Urothelium cell line (cell line): ENCODE measurements around the gene PABPC1L2A.
A peak's percentile ranks its signal among the peaks of the same experiment; 100 is the strongest.
"Not testable (repeated sequence)": the region's sequence is repeated elsewhere in the genome, so short reads cannot be mapped to it uniquely, and the experiment has no call there.

ENCODE experiments used
- DNase-seq: peaks from one replicate; pipeline ENCODE4 v3.0.0; 2011; ENCODE audit warnings: low spot score, mixed read lengths
- FAIRE-seq: peaks from 2 replicates; lab custom pipeline; 2011; peaks lifted over from hg19 to GRCh38; lab: Jason Lieb, UNC

The PABPC1L2A gene

GRCh38 chrX:73079024-73079562 lies at the start of gene PABPC1L2A:
Gene PABPC1L2A (minus strand): TSS chrX:73079512. CDS start chrX:73079386, 126 bp downstream.
- FAIRE-seq, result not testable (repeated sequence)

DNA sequence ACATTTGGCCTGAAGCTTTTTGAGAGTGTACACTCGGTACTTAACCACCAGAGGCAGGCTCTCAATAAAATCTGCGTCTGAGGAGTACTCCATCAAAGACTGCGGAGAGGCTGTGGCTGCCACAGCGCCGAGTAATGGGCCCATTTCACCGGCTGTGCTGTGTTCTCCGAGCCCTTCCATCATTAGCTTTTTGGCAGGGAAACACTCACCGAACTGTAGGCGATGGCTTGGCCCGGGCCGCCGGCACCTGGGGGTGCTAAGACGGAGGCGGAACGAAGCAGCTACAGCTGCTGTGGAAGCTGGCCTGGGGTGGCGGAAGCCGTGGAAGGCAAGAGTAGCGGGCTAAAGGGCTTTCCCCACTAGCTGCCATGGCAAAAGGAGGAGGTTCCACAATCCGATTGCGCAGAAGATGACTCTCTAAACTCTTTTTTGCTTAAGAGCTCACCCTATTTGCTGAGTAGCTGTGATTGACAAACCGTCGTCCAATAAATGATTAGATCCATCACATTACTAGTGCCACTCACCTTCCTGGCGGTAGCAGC lies 48.5 kb upstream of the PABPC1L2A start:
- FAIRE-seq (no peak), DNase-seq (peak; percentile 73)

More at GRCh38 chrX:73079024-73079562, at the start of gene PABPC1L2A:
- not testable (repeated sequence) for DNase-seq

GRCh38 chrX:73126240-73126639 lies 46.9 kb upstream of the PABPC1L2A start:
- DNase-seq, result no peak
- no peak for FAIRE-seq

DNA sequence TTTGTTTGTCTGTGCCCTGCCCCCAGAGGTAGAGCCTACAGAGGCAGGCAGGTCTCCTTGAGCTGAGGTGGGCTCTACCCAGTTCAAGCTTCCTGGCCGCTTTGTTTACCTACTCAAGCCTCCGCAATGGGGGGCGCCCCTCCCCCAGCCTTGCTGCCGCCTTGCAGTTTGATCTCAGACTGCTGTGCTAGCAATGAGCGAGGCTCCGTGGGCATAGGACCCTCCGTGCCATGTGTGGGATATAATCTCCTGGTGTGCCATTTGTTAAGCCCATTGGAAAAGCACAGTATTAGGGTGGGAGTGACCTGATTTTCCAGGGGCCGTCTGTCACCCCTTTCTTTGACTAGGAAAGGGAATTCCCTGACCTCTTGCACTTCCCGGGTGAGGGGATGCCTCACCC lies 20.2 kb upstream of the PABPC1L2A start:
- not testable (repeated sequence) for FAIRE-seq, DNase-seq

GRCh38 chrX:73086766-73087165 lies 7.5 kb upstream of the PABPC1L2A start:
- FAIRE-seq, DNase-seq: not testable (repeated sequence)

GRCh38 chrX:73079884-73080283 lies 572 bp upstream of the PABPC1L2A start:
- FAIRE-seq, DNase-seq: not testable (repeated sequence)

DNA sequence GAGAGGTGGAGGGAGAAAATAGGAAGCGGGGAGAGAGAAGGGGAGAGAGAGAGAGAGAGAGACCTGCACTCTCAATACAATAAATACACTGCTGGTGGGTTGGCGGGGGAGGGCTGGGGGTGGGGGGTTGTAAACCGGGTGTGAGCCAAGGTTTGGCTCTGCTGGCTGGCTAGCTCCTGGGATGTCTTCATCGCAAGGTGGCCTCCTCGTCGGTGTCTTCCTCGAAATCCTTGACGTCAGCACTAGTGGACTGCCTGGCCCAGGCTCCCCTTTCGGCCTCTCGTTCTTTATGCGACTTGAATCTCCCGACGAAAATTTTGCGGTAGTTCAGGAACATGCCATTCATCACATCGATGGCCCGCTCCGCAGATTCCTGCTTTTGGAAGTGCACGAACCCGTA lies 715 bp downstream of the PABPC1L2A start:
- not testable (repeated sequence) for DNase-seq, FAIRE-seq

DNA sequence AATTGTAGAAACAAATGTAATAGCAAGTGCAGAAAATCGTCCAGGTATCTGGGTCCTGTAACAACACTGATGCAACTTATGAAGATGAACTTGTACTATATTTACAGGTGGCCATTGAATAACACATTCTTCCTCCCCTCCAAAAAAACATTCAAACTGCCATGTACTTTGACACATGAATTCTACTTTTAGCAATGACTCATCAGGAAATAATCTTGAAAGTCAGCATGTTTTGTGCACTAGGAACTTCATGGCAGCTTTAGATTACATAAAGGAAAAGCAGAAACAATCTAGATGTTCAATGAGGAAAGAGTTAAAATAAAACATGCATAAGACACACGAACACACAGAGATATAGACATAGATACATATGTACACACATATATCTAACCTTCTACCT lies 2.5 kb downstream of the PABPC1L2A start:
- DNase-seq, result peak; percentile 24
- no peak for FAIRE-seq

DNA sequence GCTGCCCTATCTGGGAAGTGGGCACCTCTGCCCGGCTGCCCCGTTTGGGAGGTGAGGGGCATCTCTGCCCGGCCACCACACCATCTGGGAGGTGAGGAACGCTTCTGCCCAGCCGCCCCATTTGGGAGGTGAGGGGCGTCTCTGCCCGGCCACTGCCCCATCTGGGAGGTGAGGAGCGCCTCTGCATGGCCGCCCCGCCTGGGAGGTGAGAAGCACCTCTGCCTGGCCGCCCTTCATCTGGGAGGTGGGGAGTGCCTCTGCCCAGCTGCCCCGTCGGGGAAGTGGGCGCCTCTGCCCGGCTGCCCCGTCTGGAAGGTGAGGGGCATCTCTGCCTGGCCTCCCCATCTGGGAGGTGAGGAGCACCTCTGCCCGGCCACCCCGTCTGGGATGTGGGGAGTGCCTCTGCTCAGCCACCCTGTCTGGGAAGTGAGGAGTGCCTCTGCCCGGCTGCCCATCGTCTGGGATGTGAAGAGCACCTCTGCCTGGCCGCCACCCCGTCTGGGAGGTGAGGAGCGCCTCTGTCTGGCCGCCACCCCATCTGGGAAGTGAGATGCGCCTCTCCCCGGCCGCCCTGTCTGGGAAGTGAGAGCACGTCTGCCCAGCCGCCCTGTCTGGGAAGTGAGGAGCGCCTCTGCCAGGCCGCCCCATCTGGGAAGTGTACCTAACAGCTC lies 9.8 kb downstream of the PABPC1L2A start:
- DNase-seq, result no peak
- no peak for FAIRE-seq

GRCh38 chrX:73068467-73069364 lies 10.6 kb downstream of the PABPC1L2A start:
- FAIRE-seq (no peak), DNase-seq (no peak)

DNA sequence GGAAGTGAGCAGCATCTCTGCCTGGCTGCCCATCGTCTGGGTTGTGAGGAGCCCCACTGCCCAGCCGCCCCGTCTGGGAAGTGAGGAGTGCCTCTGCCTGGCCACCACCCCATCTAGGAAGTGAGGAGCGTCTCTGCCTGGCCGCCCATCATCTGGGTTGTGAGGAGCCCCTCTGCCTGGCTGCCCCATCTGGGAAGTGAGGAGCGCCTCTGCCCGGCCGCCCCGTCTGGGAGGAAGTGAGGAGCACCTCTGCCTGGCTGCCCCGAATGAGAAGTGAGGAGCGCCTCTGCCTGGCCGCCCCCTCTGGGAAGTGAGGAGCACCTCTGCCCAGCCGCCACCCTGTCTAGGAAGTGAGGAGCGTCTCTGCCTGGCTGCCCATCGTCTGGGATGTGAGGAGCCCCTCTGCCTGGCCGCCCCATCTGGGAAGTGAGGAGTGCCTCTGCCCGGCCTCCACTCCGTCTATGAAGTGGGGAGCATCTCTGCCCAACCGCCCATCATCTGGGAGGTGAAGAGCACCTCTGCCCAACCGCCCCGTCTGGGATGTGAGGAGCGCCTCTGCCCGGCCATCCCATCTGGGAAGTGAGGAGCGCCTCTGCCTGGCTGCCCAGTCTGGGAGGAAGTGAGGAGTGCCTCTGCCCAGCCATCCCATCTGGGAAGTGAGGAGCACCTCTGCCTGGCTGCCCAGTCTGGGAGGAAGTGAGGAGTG lies 11.4 kb downstream of the PABPC1L2A start:
- FAIRE-seq, DNase-seq: not testable (repeated sequence)

GRCh38 chrX:73028876-73029275 lies 50.4 kb downstream of the PABPC1L2A start:
- FAIRE-seq (no peak), DNase-seq (no peak)
